GM21737 (cell line): Measurements from ENCODE around the gene ASCC3.

Experiments
- ATAC-seq: cut with Tn5 transposase; IDR thresholded peaks from one replicate; pipeline ENCODE4 v1.9.1; 2021; ENCODE audit warnings: mild to moderate bottlenecking, moderate library complexity; ENCODE audit not compliant: unreplicated experiment

The ASCC3 gene

DNA sequence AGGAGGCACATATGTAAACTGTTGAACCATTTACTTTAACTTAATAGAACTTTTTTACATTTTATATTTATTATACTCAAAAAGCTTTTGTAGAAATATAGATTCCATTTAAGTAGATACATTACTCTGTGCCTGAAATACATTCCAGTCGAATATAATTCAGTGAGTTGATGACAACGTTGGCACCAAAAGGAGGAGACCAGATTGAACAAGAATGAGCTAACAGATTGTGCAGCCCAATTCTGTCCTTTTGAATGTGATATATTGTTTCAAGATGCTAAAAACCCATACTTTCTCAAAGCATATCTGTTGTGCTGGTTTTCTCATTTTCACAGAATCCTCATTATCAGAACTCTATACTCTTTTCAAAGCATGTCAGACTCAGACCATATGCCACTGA, 269.0 kb downstream of the ASCC3 start:
- no peak for ATAC-seq

DNA sequence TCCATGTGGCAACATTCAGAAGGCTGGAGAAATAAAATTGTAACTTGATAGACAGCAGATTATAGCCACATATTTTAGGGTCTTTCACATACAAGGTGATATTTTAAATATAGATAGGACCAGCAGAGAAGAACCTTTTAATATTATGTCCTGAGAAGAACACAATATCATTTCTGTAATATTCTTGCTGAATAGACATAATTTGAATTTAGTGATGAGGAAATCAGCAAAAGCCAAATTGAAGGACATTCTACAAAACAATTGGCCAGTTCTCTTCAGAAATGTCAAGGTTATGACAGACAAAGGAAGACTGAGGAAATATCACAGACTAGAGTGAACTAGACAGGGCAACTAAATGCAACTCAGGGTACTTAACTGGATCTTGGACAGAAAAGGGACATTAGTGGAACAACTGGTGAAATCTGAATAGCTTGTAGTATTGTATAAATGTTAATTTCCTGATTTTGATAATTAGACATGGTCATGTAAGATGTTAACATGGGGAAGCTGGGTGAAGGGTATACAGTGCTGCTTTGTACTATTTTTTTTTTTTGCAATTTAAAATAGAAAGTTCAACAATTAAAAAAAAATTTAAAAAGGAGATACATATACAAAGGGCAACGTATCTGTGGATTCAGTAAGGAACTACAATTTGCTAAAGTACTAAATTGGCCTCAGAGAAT, 281.9 kb downstream of the ASCC3 start:
- ATAC-seq = no peak

DNA sequence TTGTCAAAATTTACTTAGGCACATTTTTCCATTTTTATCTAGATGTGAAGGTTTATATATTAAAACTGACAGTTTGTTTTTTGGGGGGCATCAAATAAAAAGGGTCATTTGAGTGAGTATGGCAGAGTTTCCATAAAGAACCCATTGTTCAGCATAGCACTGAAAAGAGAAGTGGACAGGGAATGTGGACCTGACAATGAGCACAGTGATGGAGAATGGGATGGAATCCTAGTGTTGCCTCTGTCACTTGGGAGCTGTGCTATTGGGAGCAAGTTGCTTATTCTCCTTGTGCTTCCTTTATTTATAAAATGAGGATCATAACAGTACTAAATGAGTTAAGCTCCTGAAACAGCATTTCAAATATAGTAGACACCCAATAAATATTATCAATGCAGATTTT, 285.7 kb downstream of the ASCC3 start:
- ATAC-seq = no peak

DNA sequence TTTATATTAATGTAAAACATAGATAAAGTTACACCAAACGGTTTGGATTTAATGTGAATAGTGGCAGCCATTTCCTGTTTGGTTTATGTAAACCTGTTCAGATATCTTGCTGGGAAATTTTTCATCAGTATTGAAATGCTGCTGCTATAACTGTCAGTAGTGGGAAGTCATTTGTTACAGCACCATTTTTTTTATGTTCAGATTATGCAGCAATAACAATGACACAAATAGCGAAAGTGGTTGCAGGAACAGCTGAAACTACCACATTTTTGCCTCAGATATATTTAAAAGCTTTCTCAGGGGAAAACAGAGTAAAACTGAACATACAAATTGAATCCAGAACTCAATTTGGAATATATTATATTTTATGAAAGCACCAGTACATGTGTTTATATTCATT, 287.6 kb downstream of the ASCC3 start:
- no peak for ATAC-seq

DNA sequence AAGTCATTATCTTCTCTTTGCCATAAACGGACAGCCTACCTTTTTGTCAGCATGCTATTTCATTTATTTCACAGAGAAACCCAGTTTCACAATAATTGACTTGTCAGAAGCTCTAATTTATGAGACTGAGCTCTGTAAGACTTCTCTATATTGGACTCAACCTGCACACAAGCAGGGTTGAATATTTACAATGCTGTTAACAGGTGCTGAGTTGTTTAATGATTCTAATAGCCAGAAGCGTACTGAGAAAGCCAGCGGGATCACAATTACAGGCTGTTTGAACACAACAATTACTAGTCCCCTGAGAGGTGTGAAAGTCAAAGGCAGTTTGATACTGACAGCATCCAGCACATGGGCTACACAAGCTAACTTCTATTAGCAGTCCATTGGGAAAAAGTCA, 288.2 kb downstream of the ASCC3 start:
- no peak for ATAC-seq

DNA sequence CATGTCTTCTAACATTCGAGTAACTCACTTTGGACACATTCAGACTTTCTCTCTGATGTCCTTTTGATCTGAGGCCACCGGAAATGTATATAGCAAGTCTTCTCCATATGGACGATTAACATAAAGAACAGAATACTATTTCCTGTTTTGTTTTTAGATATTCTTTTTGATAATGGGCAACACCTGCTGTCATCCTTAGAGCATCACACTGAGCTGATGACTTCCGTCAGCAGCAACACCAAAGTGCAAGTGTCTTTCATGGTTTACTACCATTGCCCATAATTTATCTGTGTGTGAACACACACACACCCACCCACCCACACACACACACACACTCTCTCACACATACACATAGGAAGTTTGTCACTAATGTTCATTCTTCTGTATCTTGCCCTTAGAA, 303.7 kb downstream of the ASCC3 start:
- ATAC-seq = no peak

DNA sequence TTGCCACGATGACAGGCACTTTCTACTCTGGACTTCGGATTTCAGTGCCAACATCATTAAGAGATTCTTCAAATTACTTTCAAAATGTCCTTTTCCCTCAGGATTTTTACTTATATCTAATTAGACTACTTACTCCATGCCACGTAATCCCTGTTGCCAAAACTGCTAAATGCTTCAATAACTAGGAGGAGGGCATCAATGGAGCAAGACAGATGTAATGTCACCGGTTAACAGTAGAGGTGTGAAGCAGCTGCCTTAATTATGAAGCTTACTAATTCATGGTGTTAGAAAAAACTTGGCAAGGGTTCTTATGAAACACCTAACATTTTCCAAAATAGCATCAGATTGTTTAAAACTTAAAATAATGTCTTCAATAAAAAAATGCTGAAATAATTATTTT, 305.2 kb downstream of the ASCC3 start:
- ATAC-seq = no peak

DNA sequence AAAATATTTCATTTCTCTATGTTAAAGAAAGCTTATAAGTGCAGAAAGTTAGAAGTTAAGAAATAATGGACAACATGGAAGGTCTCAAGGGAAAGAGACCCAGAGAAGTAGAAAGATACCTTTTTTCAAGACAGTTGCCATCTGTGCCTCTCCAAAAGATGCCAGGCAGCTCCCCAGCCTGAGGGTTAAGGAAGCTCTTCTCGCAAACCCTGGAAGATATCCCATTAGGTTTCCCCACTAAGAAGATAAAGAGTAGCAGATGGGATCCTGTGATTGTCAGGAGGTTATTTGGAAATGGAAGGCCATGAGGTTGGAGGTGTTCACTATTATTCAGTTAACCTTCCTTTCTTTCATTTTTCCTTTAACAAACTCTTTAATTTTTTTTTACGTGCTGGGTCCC, 306.3 kb downstream of the ASCC3 start:
- no peak for ATAC-seq

DNA sequence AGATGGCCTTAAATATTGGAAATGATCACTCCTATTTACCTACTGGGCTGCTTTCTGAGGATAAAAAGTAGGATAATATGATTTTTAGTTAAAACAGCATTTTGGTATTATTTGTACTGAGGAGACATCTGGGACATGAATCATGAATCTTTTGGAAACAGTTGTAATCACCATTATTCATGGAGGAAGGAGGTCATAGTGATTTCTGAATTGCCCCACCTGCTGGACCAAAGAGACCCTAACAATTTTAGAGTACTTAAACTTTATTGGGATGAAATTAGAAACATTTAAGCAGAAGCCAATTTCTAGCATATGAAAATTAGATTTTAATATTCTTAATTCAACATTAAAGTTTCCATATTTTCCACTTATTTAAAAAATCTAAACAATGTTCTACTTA, 308.0 kb downstream of the ASCC3 start:
- no peak for ATAC-seq

DNA sequence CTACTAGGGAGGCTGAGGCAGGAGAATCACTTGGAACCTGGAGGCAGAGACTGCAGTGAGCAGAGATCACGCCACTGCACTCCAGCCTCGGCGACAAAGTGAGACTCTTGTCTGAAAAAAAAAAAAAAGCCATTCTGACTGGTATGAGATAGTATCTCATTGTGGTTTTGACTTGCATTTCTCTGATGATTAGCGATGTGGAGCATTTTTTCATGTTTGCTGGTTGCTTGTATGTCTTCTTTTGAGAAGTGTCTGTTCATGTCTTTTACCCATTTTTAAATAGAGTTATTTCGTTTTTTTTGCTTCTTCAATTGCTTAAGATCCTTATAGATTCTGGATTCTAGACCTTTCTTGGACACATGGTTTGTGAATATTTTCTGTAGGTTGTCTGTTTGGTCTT, 312.9 kb downstream of the ASCC3 start:
- ATAC-seq = no peak

DNA sequence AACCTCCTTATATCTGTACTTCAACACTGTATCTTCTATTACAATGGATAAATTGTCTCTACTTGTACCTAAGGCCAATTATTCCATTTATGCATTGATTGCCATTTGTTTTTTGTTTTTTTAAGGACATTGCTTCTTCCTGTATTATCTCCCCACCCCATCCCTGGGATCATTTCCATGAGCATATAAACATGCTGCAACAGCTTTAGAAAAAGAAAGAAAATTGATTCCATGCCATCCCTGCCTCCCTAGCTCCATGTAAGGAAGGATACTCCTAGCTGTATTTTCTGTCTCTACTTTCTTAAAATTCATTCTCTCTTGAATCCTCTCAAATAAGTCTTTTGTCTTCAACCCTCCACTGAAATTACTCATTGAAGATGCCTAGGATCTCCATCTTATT, 314.6 kb downstream of the ASCC3 start:
- no peak for ATAC-seq

DNA sequence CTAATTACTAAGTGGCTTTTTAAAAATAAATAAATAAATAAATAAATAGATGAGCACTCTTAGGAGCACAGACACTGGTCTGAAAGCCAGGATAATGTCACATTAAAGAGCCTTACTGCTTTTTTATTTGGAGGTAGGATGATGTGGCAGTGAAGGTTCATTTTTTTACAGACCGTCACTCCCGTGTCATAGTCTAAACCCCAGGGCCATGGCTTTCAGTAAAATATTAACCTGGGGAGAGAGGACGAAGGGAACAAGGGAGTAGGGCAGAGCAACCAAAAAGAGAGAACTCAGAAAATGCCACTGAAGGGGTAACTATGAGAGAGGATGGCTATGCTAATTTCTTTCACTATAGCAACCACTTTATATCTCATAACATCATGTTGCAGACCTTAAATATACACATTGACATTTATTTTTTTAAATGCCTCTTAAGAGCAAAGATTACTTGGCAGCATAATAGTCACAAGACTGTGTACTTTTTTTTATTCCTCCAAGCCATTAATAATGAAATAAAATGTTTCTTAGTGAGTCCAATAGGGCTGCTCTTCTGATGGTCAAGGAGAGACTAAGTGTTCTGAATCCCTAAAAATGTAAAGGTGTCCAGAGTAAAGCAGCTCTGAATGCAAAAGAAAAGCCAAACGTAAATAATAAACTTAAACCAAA, 315.6 kb downstream of the ASCC3 start:
- ATAC-seq = no peak

DNA sequence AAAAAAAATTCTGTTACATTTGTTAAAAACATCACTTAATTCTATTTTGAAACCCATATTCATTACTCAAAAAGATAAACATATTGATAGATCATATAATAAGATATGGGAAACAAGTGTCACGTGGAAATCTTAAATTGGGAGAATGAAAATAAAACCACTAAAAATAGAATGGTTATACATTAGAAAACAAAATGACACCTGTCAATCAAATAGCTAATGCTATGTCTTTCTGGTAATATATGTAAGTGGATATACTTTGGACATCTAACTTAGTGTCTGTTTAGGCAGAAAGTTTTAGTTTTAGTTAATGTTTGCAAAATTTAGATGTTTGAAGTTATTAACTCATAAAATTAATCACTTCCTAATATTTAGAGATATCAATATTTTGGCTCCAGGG, 321.3 kb downstream of the ASCC3 start:
- no peak for ATAC-seq

DNA sequence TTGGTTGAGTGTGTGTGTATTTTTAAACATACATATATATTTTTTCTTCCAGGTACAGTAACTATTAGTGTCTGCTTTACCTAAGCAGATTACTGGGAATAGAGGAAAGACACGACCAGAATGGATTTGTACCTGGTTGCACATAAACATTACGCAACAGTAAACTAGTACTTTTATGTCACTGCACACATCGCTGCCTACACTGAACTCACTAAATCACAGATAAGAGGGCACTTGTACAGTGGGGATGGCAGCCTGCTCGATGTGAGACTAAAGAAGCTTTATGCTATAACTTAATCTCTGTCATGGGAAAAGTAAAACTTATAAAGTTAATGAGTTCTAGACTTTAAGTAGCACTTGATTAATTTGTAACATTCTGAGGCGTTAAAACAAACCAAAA, 326.9 kb downstream of the ASCC3 start:
- ATAC-seq = no peak

DNA sequence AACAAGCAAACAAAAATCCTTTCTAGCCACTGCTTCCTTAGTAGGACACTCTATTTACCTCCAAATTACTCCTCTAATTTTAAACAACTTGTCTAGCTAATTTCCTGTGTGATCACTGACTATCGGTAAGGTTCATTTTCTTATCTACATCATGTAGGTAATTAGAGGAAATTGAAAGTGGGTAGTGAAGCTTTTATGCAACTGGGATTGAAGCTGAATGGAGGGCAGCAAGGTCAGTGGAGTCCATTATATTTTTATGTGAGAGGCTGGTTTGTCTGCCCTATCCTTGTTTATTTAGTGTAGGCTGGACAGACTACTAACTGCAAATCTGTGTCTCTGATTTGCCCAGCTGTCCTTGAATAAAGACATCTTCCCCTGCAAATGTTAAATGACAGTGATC, 327.9 kb downstream of the ASCC3 start:
- no peak for ATAC-seq

DNA sequence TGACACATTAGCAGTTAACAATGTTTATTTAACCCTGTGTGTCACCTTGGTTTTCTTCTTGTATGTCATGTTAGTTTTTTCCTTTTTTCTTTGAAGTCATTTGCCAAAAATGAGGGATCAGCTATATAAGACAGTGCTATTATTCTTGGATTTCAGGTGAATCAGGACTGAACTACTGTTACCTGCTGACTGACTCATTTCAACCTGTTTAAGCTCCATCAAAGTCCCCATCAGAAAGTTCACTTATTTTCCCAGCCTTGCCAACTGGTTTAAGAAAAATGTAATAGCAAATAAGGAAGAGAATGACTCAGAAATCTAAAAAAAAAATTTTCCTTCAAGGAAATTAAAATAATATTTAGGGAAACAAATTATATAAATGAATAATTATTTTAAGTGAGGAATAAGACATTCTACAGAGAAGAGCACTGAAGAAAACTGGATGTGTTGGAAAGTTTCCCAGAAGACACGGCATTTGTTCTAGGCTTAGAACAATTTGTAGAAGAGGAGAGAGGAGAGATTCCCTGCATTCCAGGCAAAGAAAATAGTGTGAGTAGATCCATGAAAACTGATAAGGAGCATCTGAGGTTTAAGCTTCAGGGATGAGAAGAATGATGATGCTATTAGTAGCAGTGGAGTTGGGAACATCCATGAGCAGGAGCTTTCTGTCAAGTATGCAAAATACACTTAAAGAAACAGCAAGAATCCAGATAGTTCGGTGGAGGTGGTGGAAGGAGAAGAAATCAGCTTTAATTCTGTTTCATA, 331.5 kb downstream of the ASCC3 start:
- no peak for ATAC-seq

DNA sequence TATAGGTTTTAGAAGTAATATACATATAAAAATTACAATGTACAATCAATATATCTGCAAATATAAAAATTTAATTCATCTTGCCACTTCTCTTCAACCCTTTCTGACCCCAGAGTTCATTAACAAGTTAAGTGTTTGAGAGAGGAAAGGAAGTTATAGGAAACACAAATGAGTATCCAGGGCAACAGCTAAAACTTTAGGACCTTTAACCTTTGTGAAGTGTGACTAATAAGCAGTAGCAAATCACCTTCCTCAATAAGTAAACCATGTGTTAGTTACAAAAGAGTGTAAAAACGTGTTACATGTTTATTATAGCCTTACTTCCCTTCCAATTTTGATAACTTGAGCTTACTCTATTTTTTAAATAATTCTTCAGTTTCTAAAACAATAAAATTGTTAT, 343.0 kb downstream of the ASCC3 start:
- ATAC-seq = no peak

DNA sequence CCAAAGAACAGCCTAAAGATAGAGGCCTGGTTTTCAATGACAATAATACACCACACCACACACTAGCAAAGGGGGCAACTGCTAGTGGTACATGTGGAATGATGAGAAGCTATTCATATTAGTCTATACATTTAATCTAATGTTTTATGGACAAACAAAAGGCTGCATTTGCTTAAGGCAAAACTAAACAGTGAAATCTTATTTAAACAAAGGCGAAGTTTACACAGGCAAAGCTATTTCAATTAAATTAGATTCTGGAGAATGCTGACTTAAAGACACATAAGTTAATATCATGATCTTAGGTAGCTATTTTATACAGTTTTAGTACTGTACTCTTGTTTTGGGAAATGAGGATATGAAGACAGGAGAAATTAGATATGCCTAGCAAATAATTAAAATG, 362.5 kb downstream of the ASCC3 start:
- no peak for ATAC-seq

DNA sequence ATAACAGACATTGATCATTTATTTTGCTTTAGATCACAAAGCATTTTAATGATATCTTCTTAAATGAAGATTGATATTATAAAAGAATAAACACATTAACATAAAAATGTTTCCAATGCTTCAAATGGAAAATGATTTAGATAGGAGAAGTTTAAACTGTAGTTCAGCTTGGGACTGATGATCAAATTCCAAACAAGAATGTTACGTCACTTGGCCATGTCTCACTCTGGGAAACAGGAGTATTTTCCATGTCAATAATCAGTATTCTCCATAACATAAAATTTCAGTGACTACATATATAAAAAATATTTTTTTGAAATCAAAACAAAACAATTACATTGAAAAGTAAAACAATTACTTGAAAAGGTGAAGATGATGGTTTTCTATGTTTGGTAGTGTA, 363.5 kb downstream of the ASCC3 start:
- ATAC-seq = no peak

DNA sequence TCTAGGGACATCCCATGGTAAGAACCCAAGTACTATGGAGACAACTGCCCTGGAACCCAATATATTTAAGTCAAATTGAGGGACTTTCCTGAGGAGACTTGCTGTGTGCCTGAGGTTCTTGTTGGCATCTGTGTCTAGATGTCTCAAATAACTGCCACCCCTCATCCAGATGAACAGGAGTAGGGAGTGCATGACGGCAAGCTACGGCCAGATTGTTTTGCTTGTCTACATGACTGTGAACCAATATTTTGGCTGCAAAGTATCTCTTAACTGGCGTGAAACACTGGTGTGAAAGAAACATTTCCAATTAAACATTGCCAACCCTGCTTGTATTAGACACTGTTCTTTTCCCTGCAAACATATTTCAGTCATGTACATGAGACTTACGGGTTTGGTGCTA, 364.0 kb downstream of the ASCC3 start:
- no peak for ATAC-seq

DNA sequence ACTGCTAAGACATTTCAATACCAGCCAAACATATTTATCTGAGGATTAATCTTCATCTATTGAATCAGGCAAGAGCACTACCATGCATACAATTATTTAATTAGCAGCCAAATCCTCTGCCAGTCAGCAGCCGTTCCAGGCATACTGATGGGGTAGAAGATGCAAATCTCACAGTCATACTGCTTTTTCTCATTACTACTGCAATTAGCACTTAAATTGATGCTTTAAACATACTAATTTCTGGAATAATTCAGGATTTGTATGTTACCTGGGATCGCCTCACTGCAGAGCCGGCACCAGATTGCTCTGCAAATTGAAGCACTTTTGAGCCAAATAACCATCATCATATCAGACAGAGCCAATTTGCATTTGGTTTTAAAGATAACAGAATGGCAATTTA, 366.5 kb downstream of the ASCC3 start:
- no peak for ATAC-seq

DNA sequence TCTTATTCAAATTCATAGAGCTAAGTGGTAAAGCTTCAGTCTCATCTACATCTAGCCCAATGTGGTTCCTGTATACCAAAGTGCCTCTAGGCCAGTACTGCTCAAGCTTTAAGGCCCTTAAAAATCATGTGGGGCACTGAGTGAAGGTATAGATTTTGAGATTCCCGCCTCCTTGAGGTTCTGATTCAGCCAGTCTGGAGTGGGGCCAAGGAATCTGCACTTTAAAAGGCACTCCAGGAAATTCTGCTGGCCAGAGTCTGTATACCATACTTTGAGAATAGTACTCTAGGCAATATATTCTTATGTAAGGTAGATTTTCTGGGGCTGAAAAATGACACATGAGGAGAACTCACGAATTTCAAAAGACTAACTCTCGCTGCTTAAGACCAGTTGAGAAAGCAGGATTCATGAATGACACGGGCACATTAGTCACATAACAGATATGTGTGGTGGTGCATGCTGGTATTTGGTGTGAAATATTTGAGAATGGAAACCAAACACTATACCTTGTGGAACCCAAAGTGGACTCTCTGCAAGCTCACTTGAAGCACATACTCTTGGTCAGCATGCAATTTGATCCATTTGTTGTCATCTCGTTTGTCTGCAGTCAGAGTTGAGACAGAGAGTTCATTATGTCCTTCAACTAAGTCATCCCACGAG, 368.8 kb downstream of the ASCC3 start:
- ATAC-seq = no peak
